IMR-90 (cell line): ENCODE results near the gene COPB1. TPM values are rescaled to one million over a fixed set of nuclear protein-coding genes. Genes with fewer than 3 reads are reported as not detected.

Source experiments
- ATAC-seq: fragments of 200-7000 bp; cut with Tn5 transposase; 2 replicates; pipeline ENCODE4 v1.9.1; 2020; ENCODE audit warnings: low read depth, mild to moderate bottlenecking, moderate library complexity
- BruUV-seq: library from RNA; stranded (reverse); fragments of 400-500 nt; replicated peaks from 2 replicates; lab custom pipeline; 2021; lab: Mats Ljungman, UMichigan
- CTCF ChIA-PET: fragments of 300-600 bp; formaldehyde crosslinking; extraction: SDS; loops from one replicate; lab custom pipeline; 2021; ENCODE audit warnings: antibody characterized with exemption; lab: Yijun Ruan, JAX
- POLR2A ChIA-PET: fragments of 300-600 bp; sonication (Branson Sonifier 250); formaldehyde crosslinking; loops from one replicate; lab custom pipeline; 2022; ENCODE audit warnings: antibody characterized with exemption; ENCODE audit not compliant: unreplicated experiment; lab: Charles Lee
- DNase-seq: peaks from one replicate; pipeline ENCODE4 v3.0.0; 2013
- H2AFZ ChIP-seq: replicated peaks from 2 replicates; pipeline ENCODE3; 2013; ENCODE audit warnings: low read length, mild to moderate bottlenecking; ENCODE audit not compliant: poor library complexity
- H2AK5ac ChIP-seq: 2 replicates; pipeline ENCODE4 v1.6.1; 2013; ENCODE audit warnings: low read depth, low read length, inconsistent platforms
- H2AK9ac ChIP-seq: replicated peaks from 2 replicates; pipeline ENCODE3; 2013; ENCODE audit warnings: mild to moderate bottlenecking, low read depth, low read length, moderate library complexity; ENCODE audit not compliant: poor library complexity
- H2BK120ac ChIP-seq: 2 replicates; pipeline ENCODE4 v1.6.1; 2013; ENCODE audit warnings: low read depth, low read length, inconsistent platforms
- H2BK15ac ChIP-seq: 3 replicates; pipeline ENCODE4 v1.6.1; 2013; ENCODE audit warnings: low read depth, low read length, inconsistent platforms
- H2BK20ac ChIP-seq: 2 replicates; pipeline ENCODE4 v1.6.1; 2013; ENCODE audit warnings: low read depth, mild to moderate bottlenecking, inconsistent platforms, low read length, moderate library complexity
- H2BK5ac ChIP-seq: 2 replicates; pipeline ENCODE4 v1.6.1; 2013; ENCODE audit warnings: mild to moderate bottlenecking, low read depth, low read length, inconsistent platforms; ENCODE audit not compliant: poor library complexity, severe bottlenecking
- H3K14ac ChIP-seq: replicated peaks from 2 replicates; pipeline ENCODE4 v1.6.1; 2013; ENCODE audit warnings: low read depth, low read length, inconsistent platforms
- H3K18ac ChIP-seq: 2 replicates; pipeline ENCODE4 v1.6.1; 2013; ENCODE audit warnings: low read depth, low read length, control low read depth
- H3K23ac ChIP-seq: 2 replicates; pipeline ENCODE4 v1.6.1; 2013; ENCODE audit warnings: low read depth, low read length, inconsistent platforms
- H3K27ac ChIP-seq: 2 replicates; pipeline ENCODE4 v1.5.1; 2013; ENCODE audit warnings: mild to moderate bottlenecking, control low read depth, low read length; ENCODE audit not compliant: insufficient read depth
- H3K27me3 ChIP-seq: 2 replicates; pipeline ENCODE4 v1.6.1; 2013; ENCODE audit warnings: low read length; ENCODE audit not compliant: control insufficient read depth, insufficient read depth
- H3K36me3 ChIP-seq: 2 replicates; pipeline ENCODE4 v1.6.1; 2013; ENCODE audit warnings: low read length, mixed read lengths; ENCODE audit not compliant: control insufficient read depth, insufficient read depth
- H3K4ac ChIP-seq: 2 replicates; pipeline ENCODE4 v1.6.1; 2013; ENCODE audit warnings: low read depth, low read length, inconsistent platforms
- H3K4me1 ChIP-seq: 2 replicates; pipeline ENCODE4 v1.6.1; 2013; ENCODE audit warnings: low read length, mixed read lengths; ENCODE audit not compliant: control insufficient read depth, insufficient read depth
- H3K4me2 ChIP-seq: 2 replicates; pipeline ENCODE4 v1.6.1; 2013; ENCODE audit warnings: low read depth, mild to moderate bottlenecking, control low read depth, low read length, moderate library complexity
- H3K4me3 ChIP-seq: 2 replicates; pipeline ENCODE4 v1.5.1; 2013; ENCODE audit warnings: low read depth, mild to moderate bottlenecking, control low read depth, low read length, moderate library complexity; ENCODE audit not compliant: insufficient read depth
- H3K56ac ChIP-seq: 2 replicates; pipeline ENCODE4 v1.6.1; 2013; ENCODE audit warnings: low read length, inconsistent platforms; ENCODE audit not compliant: insufficient read depth; ENCODE audit errors: extremely low read depth
- H3K79me1 ChIP-seq, 2 experiments: 2 replicates each; pipeline ENCODE4 v1.6.1; 2013; ENCODE audit warnings: low read length in 2 of 2, inconsistent platforms in 1 of 2, low read depth in 1 of 2
- H3K9ac ChIP-seq: 2 replicates; pipeline ENCODE4 v1.6.1; 2013; ENCODE audit warnings: low read depth, low read length, control low read depth
- H3K9me1 ChIP-seq: 2 replicates; pipeline ENCODE4 v1.6.1; 2013; ENCODE audit warnings: low read length, inconsistent platforms; ENCODE audit not compliant: insufficient read depth
- H3K9me3 ChIP-seq: 2 replicates; pipeline ENCODE4 v1.6.1; 2013; ENCODE audit warnings: low read length; ENCODE audit not compliant: control insufficient read depth, insufficient read depth
- H4K20me1 ChIP-seq: 2 replicates; pipeline ENCODE4 v1.6.1; 2013; ENCODE audit warnings: low read length, inconsistent platforms; ENCODE audit not compliant: insufficient read depth
- H4K5ac ChIP-seq: 2 replicates; pipeline ENCODE4 v1.6.1; 2013; ENCODE audit warnings: mild to moderate bottlenecking, low read depth, low read length, control low read depth
- H4K8ac ChIP-seq, 2 experiments: 2 replicates each; pipeline ENCODE4 v1.6.1; 2013; ENCODE audit warnings: low read depth in 2 of 2, low read length in 2 of 2, control low read depth in 1 of 2, inconsistent platforms in 1 of 2
- H4K91ac ChIP-seq: 2 replicates; pipeline ENCODE4 v1.6.1; 2013; ENCODE audit warnings: low read depth, low read length, inconsistent platforms; ENCODE audit not compliant: insufficient read depth
- CEBPB ChIP-seq: IDR thresholded peaks from 2 replicates; pipeline ENCODE4 v1.6.1; 2012; ENCODE audit warnings: low read depth, low read length, improper control_type of control experiment
- ELK1 ChIP-seq: fragments of 150-350 bp; IDR thresholded peaks from 2 replicates; pipeline ENCODE4 v1.6.1; 2016; ENCODE audit warnings: low read depth, mild to moderate bottlenecking, low read length, moderate library complexity, borderline replicate concordance
- MAFK ChIP-seq: IDR thresholded peaks from 2 replicates; pipeline ENCODE4 v1.6.1; 2012; ENCODE audit warnings: low read depth, low read length, improper control_type of control experiment
- NFE2L2 ChIP-seq: fragments of 150-350 bp; IDR thresholded peaks from 2 replicates; pipeline ENCODE4 v1.6.1; 2016; ENCODE audit warnings: low read depth, mild to moderate bottlenecking, low read length
- RCOR1 ChIP-seq: IDR thresholded peaks from 2 replicates; pipeline ENCODE4 v1.6.1; 2012; ENCODE audit warnings: mild to moderate bottlenecking, low read length, improper control_type of control experiment; ENCODE audit not compliant: insufficient replicate concordance
- RFX5 ChIP-seq: IDR thresholded peaks from 2 replicates; pipeline ENCODE4 v1.8.0; 2012; ENCODE audit warnings: low read depth, mild to moderate bottlenecking, low read length, moderate library complexity
- SMC3 ChIP-seq: fragments of 150-350 bp; IDR thresholded peaks from 2 replicates; pipeline ENCODE4 v1.6.1; 2016; ENCODE audit warnings: low read depth, mild to moderate bottlenecking, antibody characterized with exemption, low read length, moderate library complexity
- WGBS, 2 experiments: methylation state at CpG; one replicate each; pipeline versions ENCODE4 v1.1.5 to v1.1.7; 2013; ENCODE audit warnings: missing lambda C conversion rate in 2 of 2; ENCODE audit not compliant: insufficient read length in 1 of 2; ENCODE audit errors: extremely low coverage in 2 of 2; 5-methylcytosine and 5-hydroxymethylcytosine counted together
- dilution Hi-C: fragments of 300-500 bp; cut with HindIII; formaldehyde crosslinking; loops from one replicate; pipeline ENCODE4 v1.14.3; 2018; ENCODE audit warnings: low sequenced_read_pairs; ENCODE audit not compliant: unreplicated experiment
- in situ Hi-C: fragments of 300-500 bp; cut with MboI; formaldehyde crosslinking; loops from 3 replicates; pipeline ENCODE4 v1.14.3; 2019; ENCODE audit warnings: low sequenced_read_pairs, inconsistent platforms, mixed read lengths
- intact Hi-C: fragments of 100-400 bp; cut with micrococcal nuclease; formaldehyde crosslinking; loops from 2 replicates; pipeline ENCODE4 v1.10.0; 2022
- polyA plus RNA-seq, 3 experiments: library from polyadenylated mRNA; depleted of rRNA; stranded (reverse); fragments of >200 nt; gene quantifications; 2 replicates each; pipeline ENCODE4 v1.2.3, GENCODE V29; 2012; ENCODE audit warnings: low replicate concordance in 1 of 3
- total RNA-seq: library from RNA; depleted of rRNA; stranded (reverse); fragments of >200 nt; gene quantifications from 2 replicates; pipeline ENCODE4 v1.2.3, GENCODE V29; 2012

COPB1 gene
- total and polyA plus RNA-seq, 2 of the 4 experiments (the other 2 are of a cell fraction), result 136 to 341 TPM

DNA sequence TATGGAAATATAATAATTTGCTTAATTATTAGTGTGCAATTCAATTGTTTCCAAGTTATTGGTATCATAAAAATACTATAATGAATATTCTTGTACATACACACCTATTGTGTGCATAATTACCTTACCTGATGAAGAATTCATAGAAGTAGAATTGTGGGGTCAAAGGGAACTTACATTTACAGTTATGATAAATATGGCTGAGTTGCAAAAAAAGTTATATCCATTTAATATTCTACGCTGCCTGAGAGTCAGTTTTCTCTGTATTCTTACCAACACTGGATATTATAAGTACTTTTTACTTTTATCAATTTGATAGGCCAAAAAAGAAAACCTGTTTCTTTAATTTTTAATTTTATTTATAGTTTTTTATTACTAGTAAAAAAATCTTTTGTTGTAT lies 22.6 kb upstream of the COPB1 start:
- Histone ChIP-seq H3K56ac (no peak overlapping the region), H3K9me1 (no peaks in the 10 kb centered on the region), H4K91ac (no peak overlapping the region), H2AFZ (no peak overlapping the region), H3K79me1 (peaks cover 12 to 23% of the 10 kb centered on the region in 2 experiments; a peak in 3 of 4 replicates), H2BK120ac (no peak overlapping the region), H2BK5ac (no peak overlapping the region), H3K18ac (no peak overlapping the region), H3K9me3 (no peaks in the 10 kb centered on the region), H3K9ac (no peak overlapping the region), H2AK9ac (no peak overlapping the region), H3K27me3 (no peaks in the 10 kb centered on the region), H3K27ac (no peak overlapping the region), H3K4me3 (no peak overlapping the region), H2BK15ac (no peak overlapping the region), H3K4ac (no peak overlapping the region), H3K4me1 (no peaks in the 10 kb centered on the region; the same call in 1 of the 2 replicates), H3K4me2 (no peak overlapping the region), H2AK5ac (no peak overlapping the region), H4K20me1 (peaks cover 13% of the 10 kb centered on the region; the same call in 1 of the 2 replicates), H4K8ac (no peak overlapping the region), H3K14ac (no peak overlapping the region), H3K36me3 (peaks cover 3% of the 10 kb centered on the region; the same call in 1 of the 2 replicates), H3K23ac (no peak overlapping the region), H4K5ac (no peak overlapping the region), H2BK20ac (no peak overlapping the region)
- in situ Hi-C loops (loop anchor here (5.0 kb wide), 1 partner anchor 375 kb away; no protein-coding TSS in a partner anchor), intact Hi-C loops (loop anchor here (5.0 to 10.0 kb wide), 2 partner anchors 385 to 673 kb away; no protein-coding TSS in a partner anchor), dilution Hi-C loops (no loop called here)
- ATAC-seq (no peak), DNase-seq (no peak)
- TF ChIP-seq SMC3, result no peak
- no peak for TF ChIP-seq CEBPB
- no peak for TF ChIP-seq ELK1
- no peak for TF ChIP-seq RFX5
- TF ChIP-seq NFE2L2, result no peak
- TF ChIP-seq RCOR1, result no peak
- TF ChIP-seq MAFK, result no peak
- no CpG with 5 or more reads among the region's 1 CpG for WGBS, 2 experiments
- POLR2A ChIA-PET, result no interaction called here
- CTCF ChIA-PET, result no interaction called here
- no TSS peak for BruUV-seq
